HG03571 (cell line): ENCODE data around the gene LARGE1.
"Not testable (repeated sequence)": the region's sequence is repeated elsewhere in the genome, so short reads cannot be mapped to it uniquely, and the experiment has no call there.

Experiments
- ATAC-seq: cut with Tn5 transposase; IDR thresholded peaks from one replicate; pipeline ENCODE4 v1.9.1; 2021; ENCODE audit not compliant: unreplicated experiment

Gene LARGE1

GRCh38 chr22:33573479-33573878 is 346.8 kb downstream of the LARGE1 start:
- no peak for ATAC-seq

- no peak for ATAC-seq
These were observed 348.2 kb downstream of the LARGE1 start for GRCh38 chr22:33572086-33572485.

- ATAC-seq: no peak
These were observed 350.2 kb downstream of the LARGE1 start for GRCh38 chr22:33570110-33570509.

GRCh38 chr22:33569559-33569958 is 350.7 kb downstream of the LARGE1 start:
- no peak for ATAC-seq

- no peak for ATAC-seq
These were observed 351.3 kb downstream of the LARGE1 start for GRCh38 chr22:33569018-33569417.

GRCh38 chr22:33566495-33566894 is 353.8 kb downstream of the LARGE1 start:
- not testable (repeated sequence) for ATAC-seq

- no peak for ATAC-seq
These were observed 354.7 kb downstream of the LARGE1 start for GRCh38 chr22:33565580-33565995.

- ATAC-seq: no peak
These were observed 355.6 kb downstream of the LARGE1 start for GRCh38 chr22:33564683-33565082.

GRCh38 chr22:33563220-33563964 is 356.9 kb downstream of the LARGE1 start:
- no peak for ATAC-seq

GRCh38 chr22:33562501-33562900 is 357.8 kb downstream of the LARGE1 start:
- ATAC-seq: no peak

GRCh38 chr22:33561149-33561807 is 359.0 kb downstream of the LARGE1 start:
- no peak for ATAC-seq

GRCh38 chr22:33557836-33558235 is 362.4 kb downstream of the LARGE1 start:
- ATAC-seq: no peak

GRCh38 chr22:33555814-33556522 is 364.3 kb downstream of the LARGE1 start:
- no peak for ATAC-seq

GRCh38 chr22:33553493-33553892 is 366.8 kb downstream of the LARGE1 start:
- ATAC-seq: no peak

- no peak for ATAC-seq
These were observed 375.6 kb downstream of the LARGE1 start for GRCh38 chr22:33544707-33545106.

GRCh38 chr22:33542722-33543121 is 377.6 kb downstream of the LARGE1 start:
- ATAC-seq: no peak

GRCh38 chr22:33542153-33542552 is 378.1 kb downstream of the LARGE1 start:
- no peak for ATAC-seq

- ATAC-seq: no peak
These were observed 380.1 kb downstream of the LARGE1 start for GRCh38 chr22:33539902-33540751.

- no peak for ATAC-seq
These were observed 380.9 kb downstream of the LARGE1 start for GRCh38 chr22:33539202-33539901.

GRCh38 chr22:33538277-33538885 is 381.9 kb downstream of the LARGE1 start:
- no peak for ATAC-seq
